ENCODE measurements around the gene RPTOR. TPM values are rescaled to one million over a fixed set of nuclear protein-coding genes. Genes with fewer than 3 reads are reported as not detected.
A peak's percentile ranks its signal among the peaks of the same experiment; 100 is the strongest.

Gene RPTOR
- total RNA-seq, 1 donor from 2014 or later, result 65.9 TPM

DNA sequence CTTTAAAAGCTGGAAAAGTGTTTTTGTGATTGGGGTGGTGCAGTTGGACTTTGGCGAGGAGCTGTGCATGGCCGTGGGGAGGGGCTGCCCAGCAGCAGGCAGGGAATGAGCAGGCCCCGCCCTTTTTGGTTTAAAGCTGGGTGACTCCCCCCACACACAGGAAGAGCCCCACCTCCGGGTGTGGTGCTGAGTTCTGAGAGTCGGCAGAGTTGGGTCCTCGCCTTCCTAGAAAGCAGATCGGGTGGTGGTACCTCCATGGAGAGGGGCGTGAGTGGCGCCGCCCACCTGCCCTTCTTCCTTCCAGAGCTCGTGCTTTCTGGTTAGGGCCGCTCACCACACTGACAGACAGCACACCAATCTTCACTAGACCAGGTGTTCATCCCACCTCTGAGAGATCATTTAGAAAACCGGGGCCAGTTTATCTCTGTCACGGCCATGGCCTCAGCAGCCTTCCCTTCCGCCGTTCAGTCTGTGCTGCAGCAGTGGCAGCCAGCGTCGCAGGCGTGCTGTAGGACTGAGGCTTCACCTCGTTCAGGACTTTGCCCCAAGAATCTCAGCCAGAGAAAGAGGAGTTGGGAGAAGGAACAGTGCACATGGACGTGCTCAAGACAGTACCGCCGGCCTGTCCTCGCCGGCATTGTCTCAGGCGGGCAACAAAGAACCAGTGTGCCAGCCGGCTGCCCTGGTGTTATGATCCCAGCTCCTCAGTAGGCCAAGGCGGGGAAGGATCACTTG, 303.0 kb downstream of the RPTOR start:
- Mint-ChIP-seq H3K27ac (no peak overlapping the region), H3K27me3 (no peaks in the 10 kb centered on the region), H3K36me3 (ENCODE audit: low read depth) (peaks cover 32% of the 10 kb centered on the region), H3K4me1 (peaks cover 36% of the 10 kb centered on the region), H3K4me3 (peak overlapping the region; percentile 32), H3K9me3 (no peaks in the 10 kb centered on the region)
- intact Hi-C loops (cut with micrococcal nuclease), result no loop called here
- no peak for DNase-seq
- CTCF ChIA-PET, result no interaction called here
- no peak for ATAC-seq (ENCODE audit: low read depth)
- TF ChIP-seq, protein P1, sequence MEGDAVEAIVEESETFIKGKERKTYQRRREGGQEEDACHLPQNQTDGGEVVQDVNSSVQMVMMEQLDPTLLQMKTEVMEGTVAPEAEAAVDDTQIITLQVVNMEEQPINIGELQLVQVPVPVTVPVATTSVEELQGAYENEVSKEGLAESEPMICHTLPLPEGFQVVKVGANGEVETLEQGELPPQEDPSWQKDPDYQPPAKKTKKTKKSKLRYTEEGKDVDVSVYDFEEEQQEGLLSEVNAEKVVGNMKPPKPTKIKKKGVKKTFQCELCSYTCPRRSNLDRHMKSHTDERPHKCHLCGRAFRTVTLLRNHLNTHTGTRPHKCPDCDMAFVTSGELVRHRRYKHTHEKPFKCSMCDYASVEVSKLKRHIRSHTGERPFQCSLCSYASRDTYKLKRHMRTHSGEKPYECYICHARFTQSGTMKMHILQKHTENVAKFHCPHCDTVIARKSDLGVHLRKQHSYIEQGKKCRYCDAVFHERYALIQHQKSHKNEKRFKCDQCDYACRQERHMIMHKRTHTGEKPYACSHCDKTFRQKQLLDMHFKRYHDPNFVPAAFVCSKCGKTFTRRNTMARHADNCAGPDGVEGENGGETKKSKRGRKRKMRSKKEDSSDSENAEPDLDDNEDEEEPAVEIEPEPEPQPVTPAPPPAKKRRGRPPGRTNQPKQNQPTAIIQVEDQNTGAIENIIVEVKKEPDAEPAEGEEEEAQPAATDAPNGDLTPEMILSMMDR (IDR thresholded peaks at IDR 0.05), result no peak
- POLR2A ChIA-PET, result interaction anchor here (1.2 kb wide), 1 partner anchor 551 kb away, joined by 3 read pairs; no protein-coding TSS in a partner anchor

DNA sequence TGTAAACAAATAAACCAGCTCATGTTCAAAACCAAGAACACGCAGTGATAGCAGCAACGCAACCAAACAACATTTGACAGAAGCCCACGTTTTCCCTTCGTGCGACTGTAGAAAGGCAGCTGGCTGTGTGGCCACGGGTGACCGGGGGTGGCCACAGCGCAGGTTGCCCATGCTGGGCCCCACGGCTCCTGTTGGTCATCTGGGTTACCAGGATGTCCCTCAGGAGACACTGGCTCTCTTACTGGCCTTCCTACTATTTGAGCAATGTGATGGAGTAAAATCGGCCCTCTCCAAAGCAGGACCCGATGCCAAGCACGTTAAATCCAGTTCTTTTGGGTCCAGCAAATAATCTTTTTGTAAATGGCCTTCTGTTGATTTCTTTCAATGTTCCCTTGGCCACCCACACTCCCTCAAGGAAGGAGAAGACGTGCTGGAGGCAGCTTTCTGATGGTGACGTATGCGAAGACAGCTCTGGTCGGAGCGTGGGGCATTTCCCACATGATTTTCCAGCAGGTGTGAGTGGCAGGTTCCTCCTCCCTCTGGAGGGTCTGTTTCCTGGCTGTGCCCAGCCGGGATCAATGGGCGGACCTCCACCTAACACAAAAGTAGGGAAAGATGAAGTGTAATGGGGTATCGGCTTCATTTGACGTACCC, 303.9 kb downstream of the RPTOR start:
- TF ChIP-seq, protein P1 (IDR thresholded peaks at IDR 0.05), result no peak
- no peak for ATAC-seq (ENCODE audit: low read depth)
- H3K4me3 Mint-ChIP-seq, result no peak overlapping the region
- intact Hi-C loops (cut with micrococcal nuclease), result no loop called here
- H3K27me3 Mint-ChIP-seq, result no peaks in the 10 kb centered on the region
- H3K36me3 Mint-ChIP-seq (ENCODE audit: low read depth), result peaks cover 37% of the 10 kb centered on the region
- H3K9me3 Mint-ChIP-seq, result no peaks in the 10 kb centered on the region
- H3K4me1 Mint-ChIP-seq, result peaks cover 36% of the 10 kb centered on the region
- DNase-seq, result no peak
- CTCF ChIA-PET, result no interaction called here
- POLR2A ChIA-PET, result no interaction called here
- no peak overlapping the region for H3K27ac Mint-ChIP-seq

DNA sequence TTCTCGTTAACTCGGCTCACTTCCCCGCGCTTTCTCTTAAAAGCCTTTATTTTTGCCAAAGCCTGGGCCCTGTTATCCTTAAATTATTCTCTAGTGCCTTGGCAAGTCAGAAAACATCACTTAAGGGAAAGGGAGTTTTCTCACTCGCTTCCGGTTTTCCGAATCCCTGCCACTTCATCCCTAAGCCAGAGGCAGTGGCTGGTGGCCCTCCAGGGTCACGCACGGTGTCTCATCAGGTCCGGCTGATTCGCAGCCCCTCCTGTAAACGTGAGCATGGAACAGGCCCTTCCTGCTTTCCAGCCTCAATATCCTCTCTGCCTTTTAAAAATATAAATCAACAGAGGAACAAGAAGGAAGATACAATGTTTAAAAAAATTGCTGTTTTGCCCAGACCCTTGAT, 304.5 kb downstream of the RPTOR start:
- Mint-ChIP-seq H3K36me3 (ENCODE audit: low read depth) (peaks cover 37% of the 10 kb centered on the region), H3K4me1 (peaks cover 36% of the 10 kb centered on the region), H3K9me3 (no peaks in the 10 kb centered on the region), H3K4me3 (no peak overlapping the region), H3K27ac (no peak overlapping the region), H3K27me3 (no peaks in the 10 kb centered on the region)
- ATAC-seq (ENCODE audit: low read depth) (no peak), DNase-seq (no peak)
- intact Hi-C loops (cut with micrococcal nuclease), result no loop called here
- TF ChIP-seq, protein P1 (IDR thresholded peaks at IDR 0.05), result no peak
- ChIA-PET CTCF (no interaction called here), POLR2A (no interaction called here)

DNA sequence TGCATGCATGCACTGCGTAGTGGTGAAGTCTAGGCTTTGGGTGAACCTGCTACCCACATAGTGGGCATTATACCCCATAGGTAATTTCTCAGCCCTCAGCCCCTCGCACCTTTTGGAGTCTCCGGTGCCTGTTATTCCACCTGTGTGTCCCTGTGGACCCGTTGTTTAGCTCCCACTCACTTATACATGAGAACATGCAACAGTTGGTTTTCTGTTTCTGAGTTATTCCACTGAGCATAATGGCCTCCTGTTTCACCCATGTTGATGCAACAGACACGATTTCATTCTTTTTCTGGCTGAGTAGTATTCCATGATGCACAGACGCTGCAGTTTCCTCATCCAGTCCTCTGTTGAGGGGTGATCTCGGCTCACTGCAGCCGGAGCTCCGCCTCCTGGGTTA, 305.5 kb downstream of the RPTOR start:
- ChIA-PET POLR2A (no interaction called here), CTCF (no interaction called here)
- H3K27me3 Mint-ChIP-seq, result no peaks in the 10 kb centered on the region
- TF ChIP-seq, protein P1 (IDR thresholded peaks at IDR 0.05), result no peak
- ATAC-seq (ENCODE audit: low read depth) (no peak), DNase-seq (no peak)
- H3K27ac Mint-ChIP-seq, result no peak overlapping the region
- peaks cover 41% of the 10 kb centered on the region for H3K36me3 Mint-ChIP-seq (ENCODE audit: low read depth)
- no peaks in the 10 kb centered on the region for H3K9me3 Mint-ChIP-seq
- H3K4me3 Mint-ChIP-seq, result no peak overlapping the region
- peaks cover 31% of the 10 kb centered on the region for H3K4me1 Mint-ChIP-seq
- intact Hi-C loops (cut with micrococcal nuclease), result no loop called here

DNA sequence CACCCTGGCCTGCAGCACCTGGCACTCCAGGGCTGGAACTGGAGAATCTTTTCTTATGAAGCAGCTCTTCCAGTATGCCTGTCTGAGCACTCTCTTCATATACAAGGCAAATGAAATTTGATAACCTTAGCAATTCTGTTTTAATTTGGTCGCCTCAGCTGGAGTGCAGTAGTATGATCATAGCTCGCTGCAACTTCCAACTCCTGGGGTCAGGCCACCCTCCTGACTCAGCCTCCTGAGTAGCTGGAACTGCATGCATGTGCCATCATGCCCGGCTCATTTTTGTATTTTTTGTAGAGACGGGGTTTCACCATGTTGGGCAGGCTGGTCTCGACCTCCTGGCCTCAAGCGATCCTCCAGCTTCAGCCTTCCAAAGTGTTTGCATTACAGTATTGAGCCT, 306.2 kb downstream of the RPTOR start:
- H3K36me3 Mint-ChIP-seq (ENCODE audit: low read depth), result peaks cover 45% of the 10 kb centered on the region
- H3K27ac Mint-ChIP-seq, result no peak overlapping the region
- no peaks in the 10 kb centered on the region for H3K27me3 Mint-ChIP-seq
- DNase-seq (no peak), ATAC-seq (ENCODE audit: low read depth) (no peak)
- H3K4me1 Mint-ChIP-seq, result peaks cover 25% of the 10 kb centered on the region
- ChIA-PET POLR2A (interaction anchor here (0.6 kb wide), 1 partner anchor 9 kb away, joined by 5 read pairs; no protein-coding TSS in a partner anchor), CTCF (no interaction called here)
- intact Hi-C loops (cut with micrococcal nuclease), result no loop called here
- TF ChIP-seq, protein P1 (IDR thresholded peaks at IDR 0.05), result no peak
- no peak overlapping the region for H3K4me3 Mint-ChIP-seq
- no peaks in the 10 kb centered on the region for H3K9me3 Mint-ChIP-seq
